Activated CD4-positive, alpha-beta T cell treated with anti-CD3 and anti-CD28 coated beads, Interleukin-2, amount 50 U/mL, for 1 hour (primary cell): ENCODE results near the gene TDRD10.
"Not testable (repeated sequence)": the region's sequence is repeated elsewhere in the genome, so short reads cannot be mapped to it uniquely, and the experiment has no call there.

ENCODE experiments used
- DNase-seq: peaks from one replicate; pipeline ENCODE4 v3.0.0-alpha.2; 2020

The TDRD10 gene

GRCh38 chr1:154481053-154481452, 21.0 kb upstream of the TDRD10 start:
- no peak for DNase-seq

GRCh38 chr1:154483941-154484803, 17.8 kb upstream of the TDRD10 start:
- DNase-seq: no peak

GRCh38 chr1:154485106-154485505, 16.9 kb upstream of the TDRD10 start:
- no peak for DNase-seq

- DNase-seq: no peak
Observed at GRCh38 chr1:154485910-154486496, 16.0 kb upstream of the TDRD10 start.

- not testable (repeated sequence) for DNase-seq
Observed at GRCh38 chr1:154486756-154487155, 15.3 kb upstream of the TDRD10 start.

- no peak for DNase-seq
Observed at GRCh38 chr1:154488922-154489321, 13.1 kb upstream of the TDRD10 start.

GRCh38 chr1:154489695-154490274, 12.2 kb upstream of the TDRD10 start:
- no peak for DNase-seq

GRCh38 chr1:154490317-154490716, 11.7 kb upstream of the TDRD10 start:
- DNase-seq: no peak

- no peak for DNase-seq
Observed at GRCh38 chr1:154492115-154492514, 9.9 kb upstream of the TDRD10 start.

GRCh38 chr1:154493276-154493675, 8.7 kb upstream of the TDRD10 start:
- DNase-seq: no peak

- DNase-seq: no peak
Observed at GRCh38 chr1:154495496-154496273, 6.3 kb upstream of the TDRD10 start.

- no peak for DNase-seq
Observed at GRCh38 chr1:154496383-154496782, 5.6 kb upstream of the TDRD10 start.

- DNase-seq: no peak
Observed at GRCh38 chr1:154497026-154497806, 4.8 kb upstream of the TDRD10 start.

GRCh38 chr1:154499446-154499845, 2.6 kb upstream of the TDRD10 start:
- DNase-seq: no peak

GRCh38 chr1:154500533-154500932, 1.5 kb upstream of the TDRD10 start:
- no peak for DNase-seq

- no peak for DNase-seq
Observed at GRCh38 chr1:154501423-154502065, 475 bp upstream of the TDRD10 start.

GRCh38 chr1:154502744-154503115, 711 bp downstream of the TDRD10 start:
- DNase-seq: no peak

GRCh38 chr1:154503898-154504297, 1.9 kb downstream of the TDRD10 start:
- DNase-seq: no peak

- DNase-seq: no peak
Observed at GRCh38 chr1:154512760-154513159, 10.7 kb downstream of the TDRD10 start.

- DNase-seq: no peak
Observed at GRCh38 chr1:154514066-154514553, 12.1 kb downstream of the TDRD10 start.

- no peak for DNase-seq
Observed at GRCh38 chr1:154517661-154518060, 15.6 kb downstream of the TDRD10 start.

- no peak for DNase-seq
Observed at GRCh38 chr1:154519591-154519991, 17.6 kb downstream of the TDRD10 start.
